Neural cell (in vitro differentiated cells): ENCODE data around the gene TMEM207. TPM values are rescaled to one million over a fixed set of nuclear protein-coding genes. Genes with fewer than 3 reads are reported as not detected.

Experiments used
- H2AFZ ChIP-seq: fragments of 200-600, 300-800 bp; sonication (generic), shearing (Covaris generic); 2 replicates; pipeline ENCODE4 v1.6.0; 2014; ENCODE audit warnings: low read depth, mild to moderate bottlenecking, antibody characterized with exemption, low read length, moderate library complexity
- H3F3A ChIP-seq: fragments of 200-600 bp; shearing (Covaris generic); 2 replicates; pipeline ENCODE4 v1.6.1; 2016; ENCODE audit warnings: mild to moderate bottlenecking, moderate library complexity, mixed read lengths, antibody characterized with exemption, low read length; ENCODE audit not compliant: insufficient read depth, poor library complexity, severe bottlenecking
- H3K27ac ChIP-seq: fragments of 200-600, 300-800 bp; sonication (generic), shearing (Covaris generic); 2 replicates; pipeline ENCODE4 v1.5.1; 2014; ENCODE audit warnings: mild to moderate bottlenecking, low read length, moderate library complexity
- H3K27me3 ChIP-seq: fragments of 300-800, 200-600 bp; sonication (generic), shearing (Covaris generic); 2 replicates; pipeline ENCODE4 v1.6.0; 2014; ENCODE audit warnings: mild to moderate bottlenecking, low read depth, low read length, moderate library complexity; ENCODE audit not compliant: insufficient read depth
- H3K36me3 ChIP-seq: fragments of 300-800, 200-600 bp; sonication (generic), shearing (Covaris generic); 2 replicates; pipeline ENCODE4 v1.5.1; 2014; ENCODE audit warnings: mild to moderate bottlenecking, antibody characterized with exemption, low read length, moderate library complexity; ENCODE audit not compliant: insufficient read depth
- H3K4me2 ChIP-seq: fragments of 300-800, 200-600 bp; sonication (generic), shearing (Covaris generic); 2 replicates; pipeline ENCODE4 v1.6.0; 2014; ENCODE audit warnings: mild to moderate bottlenecking, low read length
- H3K4me3 ChIP-seq: fragments of 300-800, 200-600 bp; sonication (generic), shearing (Covaris generic); 2 replicates; pipeline ENCODE4 v1.5.1; 2014; ENCODE audit warnings: mild to moderate bottlenecking, low read length, moderate library complexity
- H3K79me2 ChIP-seq: fragments of 200-600 bp; shearing (Covaris generic); replicated peaks from 2 replicates; pipeline ENCODE4 v1.6.0; 2014; ENCODE audit warnings: mild to moderate bottlenecking, low read length, moderate library complexity; ENCODE audit not compliant: insufficient read depth
- H3K9ac ChIP-seq: fragments of 300-800, 200-600 bp; sonication (generic), shearing (Covaris generic); 2 replicates; pipeline ENCODE4 v1.6.1; 2016; ENCODE audit warnings: mild to moderate bottlenecking, low read length, mixed read lengths
- H3K9me2 ChIP-seq: fragments of 200-600 bp; shearing (Covaris generic); 2 replicates; pipeline ENCODE4 v1.6.1; 2016; ENCODE audit warnings: mild to moderate bottlenecking, low read length, mixed read lengths; ENCODE audit not compliant: insufficient read depth
- H3K9me3 ChIP-seq: fragments of 200-600, 300-800 bp; sonication (generic), shearing (Covaris generic); 2 replicates; pipeline ENCODE4 v1.6.1; 2016; ENCODE audit warnings: mild to moderate bottlenecking, mixed run types, low read length, moderate library complexity, mixed read lengths
- H4K20me1 ChIP-seq: fragments of 200-600 bp; shearing (Covaris generic); 2 replicates; pipeline ENCODE4 v1.6.1; 2016; ENCODE audit warnings: mild to moderate bottlenecking, mixed run types; ENCODE audit not compliant: insufficient read depth
- EP300 ChIP-seq: fragments of 450-650 bp; conservative IDR thresholded peaks from 2 replicates; pipeline ENCODE4 v1.6.1; 2014; ENCODE audit warnings: antibody characterized with exemption, mild to moderate bottlenecking, moderate library complexity; ENCODE audit not compliant: poor library complexity, severe bottlenecking
- EZH2 ChIP-seq: fragments of 200-600, 300-800 bp; shearing (Covaris generic), sonication (generic); IDR thresholded peaks from 2 replicates; pipeline ENCODE4 v1.6.1; 2014; ENCODE audit warnings: antibody characterized with exemption, low read length, borderline replicate concordance, mild to moderate bottlenecking; ENCODE audit not compliant: insufficient read depth, poor library complexity, severe bottlenecking
- MXI1 ChIP-seq: fragments of 450-650 bp; conservative IDR thresholded peaks from 2 replicates; pipeline ENCODE4 v1.6.1; 2014; ENCODE audit warnings: antibody characterized with exemption, mild to moderate bottlenecking; ENCODE audit not compliant: poor library complexity, severe bottlenecking
- POLR2AphosphoS5 ChIP-seq: IDR thresholded peaks from 2 replicates; pipeline ENCODE4 v1.6.1; 2012
- RAD21 ChIP-seq: fragments of 450-650 bp; conservative IDR thresholded peaks from 2 replicates; pipeline ENCODE4 v1.6.1; 2014; ENCODE audit warnings: antibody characterized with exemption, mild to moderate bottlenecking, moderate library complexity
- SMC3 ChIP-seq: fragments of 450-650 bp; conservative IDR thresholded peaks from 2 replicates; pipeline ENCODE4 v1.6.1; 2014; ENCODE audit warnings: antibody characterized with exemption, mild to moderate bottlenecking, moderate library complexity; ENCODE audit not compliant: poor library complexity
- TAF1 ChIP-seq: IDR thresholded peaks from 2 replicates; pipeline ENCODE4 v1.6.1; 2012; ENCODE audit warnings: low read depth
- polyA plus RNA-seq: library from polyadenylated mRNA; depleted of rRNA; stranded (reverse); fragments of >200 nt; gene quantifications from 2 replicates; pipeline ENCODE4 v1.2.3, GENCODE V29; 2014
- TF ChIP-seq, protein P1 (sequence below): fragments of 450-650 bp; IDR thresholded peaks from 2 replicates; pipeline ENCODE4 v1.5.1; 2014; ENCODE audit warnings: antibody characterized with exemption, mild to moderate bottlenecking, moderate library complexity; ENCODE audit not compliant: poor library complexity, severe bottlenecking
- TF ChIP-seq, protein P2 (sequence below): IDR thresholded peaks from 2 replicates; pipeline ENCODE4 v1.6.1; 2012; ENCODE audit warnings: borderline replicate concordance

TMEM207 gene
- polyA plus RNA-seq, 1 donor from 2014 or later: 0.27 TPM

DNA sequence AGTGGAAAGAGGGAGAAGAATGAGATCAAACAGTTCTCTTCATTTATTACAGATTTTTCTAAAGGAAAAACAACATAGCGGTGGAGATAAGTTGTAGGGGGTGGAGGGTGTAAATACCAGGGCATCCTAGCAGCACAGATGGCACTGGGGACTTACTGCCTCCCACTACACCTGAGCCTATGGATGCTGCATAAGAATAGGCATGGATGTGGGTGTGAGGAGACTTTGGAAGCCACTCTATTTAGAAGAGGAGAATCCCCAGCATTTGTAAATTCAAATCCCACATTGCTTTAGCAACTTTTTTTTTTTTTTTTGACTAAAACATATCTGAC lies 36.8 kb upstream of the TMEM207 start:
- H3K4me2 ChIP-seq: no peak overlapping the region
- peaks cover 4% of the 10 kb centered on the region for H3K9me2 ChIP-seq
- H3K27ac ChIP-seq: no peak overlapping the region
- H3K9me3 ChIP-seq: no peaks in the 10 kb centered on the region
- no peaks in the 10 kb centered on the region for H3K27me3 ChIP-seq
- H2AFZ ChIP-seq: no peak overlapping the region
- no peak for TF ChIP-seq SMC3
- no peak overlapping the region for H3K9ac ChIP-seq
- no peaks in the 10 kb centered on the region for H3K36me3 ChIP-seq
- H4K20me1 ChIP-seq: no peaks in the 10 kb centered on the region
- H3K4me3 ChIP-seq: no peak overlapping the region
- H3K79me2 ChIP-seq: no peaks in the 10 kb centered on the region
- H3F3A ChIP-seq: no peaks in the 10 kb centered on the region

DNA sequence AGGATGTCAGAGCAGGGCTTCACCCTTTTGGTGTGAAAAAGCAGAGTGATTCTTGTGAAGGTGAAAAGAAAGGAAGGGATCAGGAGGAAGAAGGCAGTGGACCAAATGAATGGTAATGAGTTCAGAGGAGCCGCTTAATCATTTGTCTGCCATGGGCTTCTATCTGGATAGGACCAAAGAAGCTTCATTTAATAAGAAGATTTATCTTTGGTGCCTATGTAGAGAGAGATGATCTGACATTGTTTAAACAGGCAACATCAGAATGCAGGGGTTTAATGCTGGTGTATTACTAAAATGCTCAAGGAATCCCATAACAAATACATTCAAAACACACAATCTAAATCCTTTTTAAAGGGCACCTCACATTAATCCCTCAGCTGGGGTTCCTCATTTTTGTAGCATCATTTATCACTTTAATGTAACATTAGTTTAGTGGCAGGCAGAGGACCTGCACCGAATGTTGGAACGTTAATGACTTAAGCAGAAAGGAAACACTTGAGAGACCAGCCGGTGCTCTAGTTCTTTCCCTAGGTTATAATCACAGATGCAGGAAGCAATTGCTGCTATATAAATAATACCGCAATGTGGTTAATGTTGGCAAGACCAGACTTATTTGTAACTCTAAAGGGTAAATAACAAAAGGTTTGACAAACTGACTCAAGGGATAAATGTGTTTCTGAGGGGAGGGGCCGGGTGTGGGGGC lies 36.3 kb upstream of the TMEM207 start:
- Histone ChIP-seq H3K4me2 (no peak overlapping the region), H3K27me3 (no peaks in the 10 kb centered on the region), H2AFZ (no peak overlapping the region), H3K4me3 (no peak overlapping the region), H3K9me3 (no peaks in the 10 kb centered on the region), H3K9ac (no peak overlapping the region), H3F3A (no peaks in the 10 kb centered on the region), H4K20me1 (no peaks in the 10 kb centered on the region), H3K36me3 (no peaks in the 10 kb centered on the region), H3K27ac (no peak overlapping the region), H3K9me2 (peaks cover 4% of the 10 kb centered on the region), H3K79me2 (no peaks in the 10 kb centered on the region)
- TF ChIP-seq SMC3 (no peak), POLR2AphosphoS5 (no peak), TAF1 (no peak), RAD21 (no peak), EP300 (no peak), MXI1 (no peak), EZH2 (no peak)
- TF ChIP-seq, protein P1, sequence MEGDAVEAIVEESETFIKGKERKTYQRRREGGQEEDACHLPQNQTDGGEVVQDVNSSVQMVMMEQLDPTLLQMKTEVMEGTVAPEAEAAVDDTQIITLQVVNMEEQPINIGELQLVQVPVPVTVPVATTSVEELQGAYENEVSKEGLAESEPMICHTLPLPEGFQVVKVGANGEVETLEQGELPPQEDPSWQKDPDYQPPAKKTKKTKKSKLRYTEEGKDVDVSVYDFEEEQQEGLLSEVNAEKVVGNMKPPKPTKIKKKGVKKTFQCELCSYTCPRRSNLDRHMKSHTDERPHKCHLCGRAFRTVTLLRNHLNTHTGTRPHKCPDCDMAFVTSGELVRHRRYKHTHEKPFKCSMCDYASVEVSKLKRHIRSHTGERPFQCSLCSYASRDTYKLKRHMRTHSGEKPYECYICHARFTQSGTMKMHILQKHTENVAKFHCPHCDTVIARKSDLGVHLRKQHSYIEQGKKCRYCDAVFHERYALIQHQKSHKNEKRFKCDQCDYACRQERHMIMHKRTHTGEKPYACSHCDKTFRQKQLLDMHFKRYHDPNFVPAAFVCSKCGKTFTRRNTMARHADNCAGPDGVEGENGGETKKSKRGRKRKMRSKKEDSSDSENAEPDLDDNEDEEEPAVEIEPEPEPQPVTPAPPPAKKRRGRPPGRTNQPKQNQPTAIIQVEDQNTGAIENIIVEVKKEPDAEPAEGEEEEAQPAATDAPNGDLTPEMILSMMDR: no peak
- TF ChIP-seq, protein P2, sequence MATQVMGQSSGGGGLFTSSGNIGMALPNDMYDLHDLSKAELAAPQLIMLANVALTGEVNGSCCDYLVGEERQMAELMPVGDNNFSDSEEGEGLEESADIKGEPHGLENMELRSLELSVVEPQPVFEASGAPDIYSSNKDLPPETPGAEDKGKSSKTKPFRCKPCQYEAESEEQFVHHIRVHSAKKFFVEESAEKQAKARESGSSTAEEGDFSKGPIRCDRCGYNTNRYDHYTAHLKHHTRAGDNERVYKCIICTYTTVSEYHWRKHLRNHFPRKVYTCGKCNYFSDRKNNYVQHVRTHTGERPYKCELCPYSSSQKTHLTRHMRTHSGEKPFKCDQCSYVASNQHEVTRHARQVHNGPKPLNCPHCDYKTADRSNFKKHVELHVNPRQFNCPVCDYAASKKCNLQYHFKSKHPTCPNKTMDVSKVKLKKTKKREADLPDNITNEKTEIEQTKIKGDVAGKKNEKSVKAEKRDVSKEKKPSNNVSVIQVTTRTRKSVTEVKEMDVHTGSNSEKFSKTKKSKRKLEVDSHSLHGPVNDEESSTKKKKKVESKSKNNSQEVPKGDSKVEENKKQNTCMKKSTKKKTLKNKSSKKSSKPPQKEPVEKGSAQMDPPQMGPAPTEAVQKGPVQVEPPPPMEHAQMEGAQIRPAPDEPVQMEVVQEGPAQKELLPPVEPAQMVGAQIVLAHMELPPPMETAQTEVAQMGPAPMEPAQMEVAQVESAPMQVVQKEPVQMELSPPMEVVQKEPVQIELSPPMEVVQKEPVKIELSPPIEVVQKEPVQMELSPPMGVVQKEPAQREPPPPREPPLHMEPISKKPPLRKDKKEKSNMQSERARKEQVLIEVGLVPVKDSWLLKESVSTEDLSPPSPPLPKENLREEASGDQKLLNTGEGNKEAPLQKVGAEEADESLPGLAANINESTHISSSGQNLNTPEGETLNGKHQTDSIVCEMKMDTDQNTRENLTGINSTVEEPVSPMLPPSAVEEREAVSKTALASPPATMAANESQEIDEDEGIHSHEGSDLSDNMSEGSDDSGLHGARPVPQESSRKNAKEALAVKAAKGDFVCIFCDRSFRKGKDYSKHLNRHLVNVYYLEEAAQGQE: no peak
